ENCODE measurements around the gene CCNO. TPM values are rescaled to one million over a fixed set of nuclear protein-coding genes. Genes with fewer than 3 reads are reported as not detected.

CCNO gene
- total RNA-seq, result 10 to 100 TPM in 1 of 5 donors, 1 to 10 TPM in 2, under 1 TPM in 1, not detected in 1; 0.55 to 32.1 (median 4.5) TPM
- polyA plus RNA-seq, result 1 to 10 TPM; 6.4 to 8.5 (median 6.7) TPM
- long read RNA-seq, donor 1, result 0 reads
- long read RNA-seq, donor 2, result 0 reads
- long read RNA-seq, donor 3, partial matches to known transcripts, result 0 of 1 reads
- long read RNA-seq, donor 3, other reads (novel, unspliced or antisense), result 0 of 1 reads
- long read RNA-seq, donor 4, result 0 reads
- long read RNA-seq, donor 5, result 0 reads
- long read RNA-seq, donor 6, partial matches to known transcripts, result 0 of 1 reads
- long read RNA-seq, donor 6, other reads (novel, unspliced or antisense), result 0 of 1 reads
- long read RNA-seq, donor 7, result 0 reads
- long read RNA-seq, donor 8, result 0 reads
- long read RNA-seq, donor 9, result 0 reads
- long read RNA-seq, donor 10, result 0 reads

GRCh38 chr5:55232985-55233928, at the start of gene CCNO:
TSS of gene CCNO (minus strand) at chr5:55233608. CDS start at chr5:55233523, 85 bp downstream.
- H3K9me3 ChIP-seq, result no peaks in the 10 kb centered on the region
- intact Hi-C loops (cut with DNase I; ENCODE audit: low total_unique reads), result loop anchor here (10.0 kb wide), 1 partner anchor 58 kb away; the partner anchor contains the start of gene CDC20B
- no peaks in the 10 kb centered on the region for H3K36me3 ChIP-seq
- peak; percentile 88 to 89 for DNase-seq
- H3K4me1 ChIP-seq, result peaks cover 31 to 46% (median 43%) of the 10 kb centered on the region in 4 donors
- H3K4me3 ChIP-seq, result peak within 1 kb of the TSS; percentile 54 to 78 (median 55)
- WGBS, 5 donors, result 1 to 2% (median 1%) methylated on average over 42 to 106 of the region's 106 CpGs
- H3K27me3 ChIP-seq, result peaks cover 25 to 88% (median 66%) of the 10 kb centered on the region in 3 donors
- TF ChIP-seq EP300 (IDR thresholded peaks at IDR 0.05) (no peak), CTCF (IDR thresholded peaks at IDR 0.05) (peak in 1 of 7 experiments; percentile 7), POLR2AphosphoS5 (IDR thresholded peaks at IDR 0.05) (peak in 2 of 3 donors; percentile 57 to 81), POLR2A (IDR thresholded peaks at IDR 0.05) (no peak)
- peak within 1 kb of the TSS; percentile 82 to 93 (median 86) for H3K27ac ChIP-seq

GRCh38 chr5:55278778-55279177, 45.4 kb upstream of the CCNO start:
- Histone ChIP-seq H3K9me3 (no peaks in the 10 kb centered on the region), H3K4me3 (no peak overlapping the region), H3K27ac (no peak overlapping the region), H3K4me1 (no peaks in the 10 kb centered on the region), H3K27me3 (no peaks in the 10 kb centered on the region), H3K36me3 (peaks cover 61 to 100% (median 100%) of the 10 kb centered on the region in 4 donors)
- no peak for TF ChIP-seq POLR2A (IDR thresholded peaks at IDR 0.05)
- no peak for TF ChIP-seq EP300 (IDR thresholded peaks at IDR 0.05)
- TF ChIP-seq CTCF (IDR thresholded peaks at IDR 0.05), result no peak
- no peak for TF ChIP-seq POLR2AphosphoS5 (IDR thresholded peaks at IDR 0.05)
- DNase-seq, result no peak
- intact Hi-C loops (cut with DNase I; ENCODE audit: low total_unique reads), result no loop called here
- 82 to 94% (median 87%) methylated on average over 4 of the region's 4 CpGs for WGBS, 5 donors

- DNase-seq, result no peak
- Histone ChIP-seq H3K27ac (no peak overlapping the region), H3K36me3 (peaks cover 58 to 100% (median 100%) of the 10 kb centered on the region in 4 donors), H3K4me1 (no peaks in the 10 kb centered on the region), H3K9me3 (no peaks in the 10 kb centered on the region), H3K4me3 (no peak overlapping the region), H3K27me3 (no peaks in the 10 kb centered on the region)
- WGBS, 5 donors, result 75 to 100% (median 86%) methylated on average over 1 of the region's 1 CpG
- no peak for TF ChIP-seq POLR2AphosphoS5 (IDR thresholded peaks at IDR 0.05)
- TF ChIP-seq EP300 (IDR thresholded peaks at IDR 0.05), result no peak
- no peak for TF ChIP-seq CTCF (IDR thresholded peaks at IDR 0.05)
- no peak for TF ChIP-seq POLR2A (IDR thresholded peaks at IDR 0.05)
- intact Hi-C loops (cut with DNase I; ENCODE audit: low total_unique reads), result no loop called here
Measured at GRCh38 chr5:55276771-55277170, 43.4 kb upstream of the CCNO start.

GRCh38 chr5:55258339-55258738, 24.9 kb upstream of the CCNO start:
- no peak overlapping the region for H3K27ac ChIP-seq
- H3K27me3 ChIP-seq, result no peaks in the 10 kb centered on the region
- H3K36me3 ChIP-seq, result peaks cover 15 to 94% (median 90%) of the 10 kb centered on the region in 4 donors
- no peaks in the 10 kb centered on the region for H3K4me1 ChIP-seq
- no peak for DNase-seq
- no peak overlapping the region for H3K4me3 ChIP-seq
- no peaks in the 10 kb centered on the region for H3K9me3 ChIP-seq
- TF ChIP-seq CTCF (IDR thresholded peaks at IDR 0.05) (no peak), POLR2AphosphoS5 (IDR thresholded peaks at IDR 0.05) (no peak), EP300 (IDR thresholded peaks at IDR 0.05) (no peak), POLR2A (IDR thresholded peaks at IDR 0.05) (no peak)
- intact Hi-C loops (cut with DNase I; ENCODE audit: low total_unique reads), result no loop called here
- WGBS, 5 donors, result 92 to 96% (median 96%) methylated on average over 3 of the region's 3 CpGs
